ENCODE results near the gene ZNF609.
A peak's percentile ranks its signal among the peaks of the same experiment; 100 is the strongest.

The ZNF609 gene

DNA sequence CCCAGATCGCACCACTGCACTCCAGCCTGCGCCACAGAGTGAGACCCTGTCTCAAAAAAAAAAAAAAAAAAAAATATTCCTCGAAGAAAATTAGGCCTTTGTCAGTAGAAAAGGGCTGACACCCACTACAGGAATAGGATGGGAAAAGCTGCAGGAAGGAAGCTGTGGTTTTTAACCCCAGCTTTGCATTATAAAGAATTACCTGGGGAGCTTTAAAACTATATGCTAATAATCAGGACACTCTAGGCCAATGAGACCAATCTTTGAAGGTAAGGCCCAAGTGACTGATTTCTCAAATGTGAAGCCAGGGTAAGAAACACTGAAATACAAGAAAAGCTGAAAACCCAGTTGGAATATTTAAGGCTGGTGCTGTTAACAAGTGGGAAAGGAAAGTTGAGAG is 240.7 kb downstream of the ZNF609 start:
- no peak for DNase-seq

DNA sequence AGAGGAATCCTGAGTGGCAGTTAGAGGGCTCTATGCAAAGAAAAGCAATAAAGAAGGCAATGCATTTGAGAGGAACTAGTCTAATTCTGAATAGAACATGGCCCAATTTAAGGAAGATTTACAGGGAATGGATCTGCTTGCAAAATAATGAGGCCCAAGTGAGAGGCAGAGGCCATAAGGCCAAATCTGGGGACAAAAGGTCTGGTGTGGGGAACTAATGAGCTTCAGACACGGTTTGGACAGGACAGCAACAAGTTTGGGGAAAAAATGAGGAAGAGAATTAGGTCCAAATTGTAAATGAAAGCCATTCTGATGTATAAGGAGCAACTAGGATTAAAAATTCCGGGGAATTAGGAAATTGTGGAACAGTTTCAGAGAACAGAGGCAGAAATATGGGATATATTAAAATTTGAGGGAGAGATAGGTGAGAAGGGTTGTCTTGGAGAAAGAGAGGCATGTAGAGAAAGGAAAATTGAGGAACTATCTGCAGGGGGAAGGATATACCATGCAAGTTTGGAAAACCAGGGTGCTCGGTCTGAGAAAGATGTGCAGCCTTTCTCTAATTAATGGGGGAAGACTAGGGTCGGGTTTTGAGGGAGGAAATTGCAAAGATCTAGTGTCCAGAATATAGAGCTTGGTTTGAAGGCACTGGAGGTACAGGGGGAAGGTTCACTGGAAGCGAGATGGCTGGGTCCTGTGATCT is 241.3 kb downstream of the ZNF609 start:
- no peak for DNase-seq

DNA sequence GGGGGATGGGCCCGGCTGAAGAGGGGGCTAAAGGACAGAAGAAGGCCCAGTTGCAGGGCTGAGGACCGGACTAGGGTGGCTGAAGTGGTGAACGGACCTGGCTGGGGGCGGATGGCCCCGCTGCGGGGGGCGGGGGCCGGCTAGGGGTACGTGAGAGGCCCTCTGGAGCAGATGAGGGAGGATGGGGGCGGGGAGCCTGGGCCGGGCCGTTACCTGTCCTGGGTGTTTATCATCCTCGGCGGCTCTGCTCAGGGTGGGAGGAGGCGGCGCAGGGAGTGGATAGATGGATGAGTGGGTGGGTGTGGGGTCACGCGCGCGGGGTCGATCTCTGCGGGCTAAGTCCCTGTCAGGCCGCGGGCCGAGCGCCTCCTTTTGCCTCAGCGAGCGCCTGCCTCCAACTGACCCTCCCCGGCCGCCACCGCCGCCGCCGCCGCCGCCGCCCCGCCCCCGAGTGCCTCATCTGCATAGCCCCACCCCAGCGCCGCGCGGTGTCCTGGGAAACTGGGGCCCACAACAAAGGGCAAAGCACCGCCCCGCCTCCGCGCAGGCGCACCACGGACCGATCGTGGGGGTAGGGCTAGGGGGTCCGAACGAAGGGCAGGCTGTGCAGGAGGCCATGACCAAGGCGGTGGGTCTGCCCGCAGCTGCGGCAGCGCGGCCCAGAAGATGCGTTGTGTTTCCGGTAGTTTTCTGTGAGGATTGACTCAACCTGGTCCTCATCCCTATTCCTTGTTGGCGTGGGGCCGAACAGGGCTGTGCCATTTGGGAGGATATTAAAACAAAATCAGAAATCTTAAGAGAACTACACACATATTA is 242.6 kb downstream of the ZNF609 start:
- peak; percentile 79 to 92 (median 92) for DNase-seq

DNA sequence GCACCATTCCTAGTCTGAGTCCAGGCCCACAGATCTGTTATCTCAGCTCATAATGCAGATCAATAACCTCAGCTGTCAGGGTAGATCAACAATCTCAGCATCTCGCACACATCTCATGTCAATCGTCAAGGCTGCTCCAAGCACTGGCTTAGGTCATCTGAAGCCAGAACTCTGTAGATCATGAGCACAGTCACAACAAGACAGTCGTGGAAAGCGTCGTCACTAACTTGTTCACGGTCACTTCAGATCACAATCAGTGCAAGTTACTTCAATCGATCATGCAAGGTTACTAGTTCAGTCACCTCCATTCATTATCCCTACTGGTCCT is 243.2 kb downstream of the ZNF609 start:
- DNase-seq: no peak

DNA sequence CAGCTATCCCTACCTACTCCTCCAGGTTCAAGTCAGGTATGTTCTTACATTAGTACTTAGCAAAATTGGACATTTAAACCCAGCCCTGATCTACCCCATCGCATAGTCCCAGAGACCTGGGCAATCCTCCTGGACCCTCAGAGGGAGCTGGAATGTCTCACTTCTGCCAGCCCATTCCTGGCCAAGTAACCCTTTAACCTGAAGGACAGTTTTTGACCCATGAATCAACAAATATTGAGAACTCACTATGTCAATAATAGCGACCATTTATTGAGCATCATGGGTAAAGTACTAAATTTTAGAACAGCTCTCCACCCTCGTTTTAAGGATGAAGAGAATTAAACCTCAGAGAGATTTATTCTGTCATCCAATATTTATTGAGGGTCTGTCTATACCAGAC is 244.6 kb downstream of the ZNF609 start:
- no peak for DNase-seq

DNA sequence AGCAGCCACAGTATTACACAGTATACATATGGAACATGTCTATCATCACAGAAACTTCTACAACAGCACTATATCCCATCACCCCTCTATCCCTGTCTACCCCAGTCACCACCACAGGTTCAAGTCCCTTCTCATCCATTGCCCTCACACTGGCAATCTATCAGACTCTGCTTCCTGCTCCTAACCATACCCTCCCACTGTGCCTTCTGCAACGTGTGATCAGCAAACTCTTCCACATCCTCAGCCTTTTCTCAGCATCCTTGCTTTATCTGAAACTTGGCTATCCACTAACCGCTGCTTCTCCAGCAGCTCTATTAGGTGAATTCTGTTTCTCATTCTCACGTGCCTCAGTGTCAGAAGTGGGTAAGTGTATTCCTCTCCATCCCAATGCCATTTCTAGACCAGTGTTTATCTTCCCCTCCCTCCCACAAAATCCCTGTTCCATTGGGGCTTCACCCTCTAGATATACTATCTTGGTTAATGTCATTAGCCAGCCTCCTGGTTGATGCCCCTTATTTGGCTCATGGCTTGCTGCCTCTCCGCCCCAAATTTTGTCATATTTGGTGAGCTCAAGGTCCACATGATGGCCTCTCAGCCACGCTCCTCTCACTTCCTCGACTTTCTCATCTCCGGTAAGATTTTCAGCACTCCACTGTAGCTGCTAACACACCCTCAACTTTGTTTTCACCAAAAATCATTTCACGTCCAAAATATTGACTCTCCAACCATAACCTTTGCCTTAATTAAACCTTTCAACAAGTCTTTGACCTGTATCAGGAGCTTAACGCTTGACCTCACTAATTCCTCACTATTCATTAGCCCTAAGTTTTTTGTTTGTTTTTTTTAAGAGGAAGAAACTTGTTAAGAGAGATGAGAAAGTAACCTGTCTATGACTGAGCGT is 245.9 kb downstream of the ZNF609 start:
- DNase-seq: no peak

DNA sequence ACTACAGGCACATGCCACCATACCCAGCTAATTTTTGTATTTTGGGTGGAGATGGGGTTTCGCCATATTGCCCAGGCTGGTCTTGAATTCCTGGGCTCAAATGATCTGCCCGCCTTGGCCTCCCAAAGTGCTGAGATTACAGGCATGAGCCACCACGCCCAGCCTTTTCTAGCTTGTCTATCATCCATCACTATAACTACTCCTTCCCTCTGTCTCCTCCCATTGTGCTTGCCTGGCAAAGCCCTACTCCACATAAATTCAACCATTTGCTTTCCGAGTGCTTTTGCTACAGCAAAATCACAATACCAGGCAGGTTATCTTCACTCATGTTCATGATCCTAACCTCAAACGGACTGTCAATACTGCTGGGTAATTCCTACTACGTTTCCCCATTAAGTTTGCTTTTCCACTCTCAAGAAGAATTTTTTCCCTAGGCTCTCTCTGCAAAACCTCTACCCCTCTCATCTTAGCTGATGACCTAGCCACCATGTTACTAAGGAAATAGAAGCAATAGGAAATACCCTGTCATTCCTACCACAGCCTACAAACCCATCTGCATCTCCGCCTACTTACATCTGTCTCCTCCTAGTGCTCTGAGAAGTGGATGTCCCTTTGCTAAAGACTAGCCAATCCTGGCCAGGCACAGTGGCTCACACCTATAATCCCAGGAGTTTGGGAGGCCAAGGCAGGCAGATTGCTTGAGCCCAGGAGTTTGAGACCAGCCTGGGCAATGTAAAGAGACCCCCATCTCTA is 250.5 kb downstream of the ZNF609 start:
- DNase-seq: no peak

DNA sequence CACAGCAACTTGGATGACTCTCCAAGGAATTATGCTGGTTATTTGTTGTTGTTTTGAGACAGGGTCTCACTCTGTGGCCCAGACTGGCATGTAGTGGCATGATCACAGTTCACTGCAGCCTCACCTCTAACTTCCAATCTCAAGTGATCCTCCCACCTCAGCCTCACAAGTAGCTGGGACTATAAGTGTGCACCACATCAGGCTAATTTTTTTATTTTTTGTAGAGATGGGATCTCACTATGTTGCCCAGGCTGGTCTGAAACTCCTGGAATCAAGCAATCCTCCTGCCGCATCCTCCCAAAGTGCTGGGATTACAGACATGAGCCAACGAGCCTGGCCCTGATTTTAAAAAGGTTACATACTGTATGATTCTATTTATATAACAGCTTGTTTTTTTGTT is 252.0 kb downstream of the ZNF609 start:
- DNase-seq: no peak

DNA sequence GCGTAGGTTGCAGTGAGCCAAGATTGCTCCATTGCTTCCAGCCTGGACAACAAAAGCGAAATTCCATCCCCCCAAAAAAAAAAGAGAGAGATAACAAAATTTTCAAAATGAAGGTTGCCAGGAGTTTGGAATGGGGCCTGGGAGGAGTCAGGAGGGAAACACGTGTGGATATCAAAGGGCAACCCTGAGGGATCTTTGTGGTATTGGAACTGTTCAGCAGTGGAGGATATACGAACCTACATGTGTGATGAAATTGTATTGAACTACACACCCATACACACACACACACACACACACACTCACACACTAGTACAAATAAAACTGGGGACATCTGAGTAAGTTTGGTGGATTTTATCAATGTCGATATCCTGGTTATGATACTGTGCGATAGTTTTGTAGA is 253.2 kb downstream of the ZNF609 start:
- DNase-seq: no peak

DNA sequence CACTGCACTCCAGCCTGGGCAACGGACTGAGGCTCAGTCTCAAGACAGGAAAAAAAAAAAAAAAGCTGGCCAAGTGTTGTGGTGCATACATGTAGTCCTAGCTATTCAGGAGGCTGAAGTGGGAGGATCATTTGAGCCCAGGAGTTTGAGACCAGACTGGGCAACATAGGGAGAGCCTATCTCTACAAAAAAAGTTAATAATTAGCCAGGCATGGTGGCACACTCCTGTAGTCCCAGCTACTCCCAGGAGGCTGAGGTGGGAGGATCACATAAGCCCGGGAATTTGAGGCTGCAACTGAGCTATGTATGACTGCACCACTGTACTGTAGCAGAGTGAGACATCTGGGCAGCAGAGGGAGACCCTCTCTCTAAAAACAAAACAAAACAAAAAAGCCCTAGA is 256.1 kb downstream of the ZNF609 start:
- no peak for DNase-seq

DNA sequence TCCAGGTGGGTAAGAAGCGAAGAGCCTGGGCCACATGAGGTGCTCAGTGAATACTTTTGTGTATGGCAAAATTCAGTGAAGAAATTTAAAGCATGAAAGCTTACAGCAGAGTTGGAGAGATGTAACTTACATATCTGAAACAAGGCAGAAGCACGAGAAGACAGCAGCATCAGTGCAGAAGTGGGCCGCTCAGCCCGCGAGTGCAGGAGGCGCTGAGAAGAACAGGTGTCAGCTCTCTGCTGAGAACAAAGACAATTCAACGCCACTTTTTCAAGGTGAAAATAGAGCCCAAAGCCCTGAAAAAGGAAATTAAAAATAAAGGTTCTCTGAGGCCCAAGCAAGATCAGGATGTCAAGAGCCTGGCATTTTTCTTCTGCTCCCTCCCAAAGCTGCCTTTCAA is 256.8 kb downstream of the ZNF609 start:
- DNase-seq: peak in 1 of 6 experiments; percentile 45

DNA sequence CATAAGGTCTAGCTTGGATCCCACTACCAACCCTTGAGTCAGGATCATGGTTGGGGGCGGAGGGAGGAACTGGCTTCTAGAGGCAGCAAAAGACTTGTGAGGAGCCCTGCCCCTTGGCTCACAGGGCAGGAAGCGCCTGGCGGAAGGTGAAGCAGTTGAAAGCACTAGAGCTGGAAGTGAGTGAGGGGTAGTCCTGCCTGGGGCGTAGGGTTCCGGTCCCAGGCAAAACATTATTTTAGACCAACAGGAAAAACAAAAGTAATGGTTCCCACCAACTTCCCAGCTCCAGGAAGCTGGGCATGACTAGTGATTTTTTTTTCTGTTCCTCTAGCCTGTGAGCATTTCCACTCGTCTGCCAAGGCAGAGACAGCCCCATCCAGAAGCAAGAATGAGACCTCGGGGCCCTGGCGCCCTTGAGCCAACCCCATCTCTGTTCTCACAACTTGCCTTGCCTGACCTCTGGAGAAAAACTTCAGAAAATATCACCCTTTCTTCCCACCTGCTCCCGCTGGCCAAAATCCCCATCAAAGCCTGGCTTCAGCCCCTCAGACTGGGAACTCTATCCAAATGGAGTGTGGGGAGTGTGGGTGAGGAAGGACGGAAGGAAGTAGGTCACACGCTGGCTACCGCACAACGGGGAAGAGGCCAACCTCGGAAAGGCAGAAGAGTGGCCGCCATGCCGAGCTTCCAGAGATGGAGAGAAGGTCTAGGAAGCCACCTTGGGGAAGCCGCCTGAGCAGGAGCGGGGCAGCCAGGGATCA is 257.5 kb downstream of the ZNF609 start:
- peak in 4 of 6 experiments; percentile 2 to 62 (median 8) for DNase-seq

DNA sequence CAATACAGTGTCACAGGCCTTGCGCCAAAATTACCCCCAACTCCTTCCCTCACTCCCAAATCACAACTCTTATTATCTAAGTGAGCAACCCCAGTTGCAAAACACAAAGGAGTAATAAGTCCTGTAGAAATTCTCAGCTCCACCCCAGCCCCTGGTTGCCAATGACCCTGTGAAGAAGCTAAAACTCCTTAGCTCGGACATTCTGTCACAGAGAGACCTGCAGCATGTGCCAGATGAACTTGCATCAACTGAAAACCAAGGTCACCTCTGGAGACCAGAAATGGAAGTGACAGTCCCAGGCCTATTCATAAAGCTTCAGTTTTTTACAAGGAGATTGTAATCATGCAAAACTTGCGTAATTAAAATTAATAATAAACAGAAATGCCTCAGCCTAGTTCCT is 259.8 kb downstream of the ZNF609 start:
- no peak for DNase-seq

DNA sequence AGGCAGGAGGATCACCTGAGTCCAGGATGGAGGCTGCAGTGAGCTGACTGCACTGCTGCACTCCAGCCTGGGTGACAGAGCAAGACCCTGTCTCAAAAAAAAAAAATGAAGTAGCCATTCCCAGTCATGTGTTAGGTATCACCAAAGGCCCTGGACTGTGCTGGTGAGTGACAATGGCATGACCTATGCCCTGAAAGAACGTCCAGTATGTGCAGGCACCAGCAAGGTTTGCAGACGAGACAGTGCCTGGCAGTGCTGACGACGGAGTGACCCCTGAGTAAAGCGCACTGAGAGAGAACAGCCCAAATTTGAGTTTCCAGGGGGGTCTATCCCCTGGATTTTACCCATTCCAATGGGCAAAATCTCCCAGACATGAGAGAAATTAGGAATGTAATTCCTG is 269.8 kb downstream of the ZNF609 start:
- DNase-seq: no peak

DNA sequence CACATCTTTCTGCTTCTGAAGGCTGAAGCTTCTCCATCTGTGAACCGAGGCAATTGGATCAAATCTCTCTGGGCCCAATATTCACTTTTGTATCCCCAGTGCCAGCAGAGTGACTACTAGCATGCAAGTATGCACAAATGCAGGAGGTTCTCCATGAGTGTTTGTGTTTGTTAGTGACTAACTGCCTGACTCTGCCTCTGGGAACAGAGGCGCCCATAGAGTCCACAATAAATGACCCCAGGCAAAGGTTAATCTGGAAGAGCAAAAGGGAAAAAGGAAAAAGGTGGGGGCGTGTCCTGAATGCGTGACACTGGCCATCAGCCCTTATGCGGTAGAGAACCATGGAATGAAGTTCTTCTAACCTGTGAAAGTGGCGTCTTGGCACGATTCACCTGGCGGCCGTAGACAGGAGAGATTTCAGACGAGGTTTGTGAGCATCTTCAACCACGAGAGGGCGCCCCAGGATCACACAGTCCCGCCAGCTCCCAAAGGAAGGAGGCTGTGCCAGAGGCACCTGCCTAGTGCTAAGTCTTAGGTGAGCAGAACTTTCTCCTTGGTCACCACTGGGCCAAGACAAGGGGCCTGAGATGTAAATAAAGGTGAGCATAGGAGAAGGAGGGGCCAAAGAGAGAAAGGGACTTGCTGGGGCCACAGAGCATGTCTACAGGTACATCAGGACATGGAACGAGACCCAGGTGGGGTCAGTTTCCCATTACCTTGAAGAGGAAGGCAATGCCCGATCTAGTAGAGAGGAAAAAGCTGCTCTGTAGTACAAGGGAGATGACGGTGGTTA is 270.8 kb downstream of the ZNF609 start:
- peak; percentile 61 to 87 (median 79) for DNase-seq

DNA sequence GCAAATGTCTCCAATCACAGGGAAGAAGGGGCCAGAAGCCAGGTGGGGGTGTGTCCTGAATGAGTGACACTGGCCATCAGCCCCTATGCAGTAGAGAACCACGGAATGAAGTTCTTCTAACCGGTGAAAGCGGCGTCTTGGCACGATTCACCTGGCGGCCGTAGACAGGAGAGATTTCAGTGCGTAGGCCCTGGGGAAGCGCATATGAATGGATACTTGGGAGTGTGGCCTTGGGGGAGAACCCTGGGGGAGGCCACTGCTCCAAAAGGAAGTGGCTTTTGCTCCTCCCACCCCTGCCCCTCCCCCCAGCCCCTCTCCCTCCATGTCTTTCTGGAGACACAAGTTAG is 271.4 kb downstream of the ZNF609 start:
- no peak for DNase-seq

DNA sequence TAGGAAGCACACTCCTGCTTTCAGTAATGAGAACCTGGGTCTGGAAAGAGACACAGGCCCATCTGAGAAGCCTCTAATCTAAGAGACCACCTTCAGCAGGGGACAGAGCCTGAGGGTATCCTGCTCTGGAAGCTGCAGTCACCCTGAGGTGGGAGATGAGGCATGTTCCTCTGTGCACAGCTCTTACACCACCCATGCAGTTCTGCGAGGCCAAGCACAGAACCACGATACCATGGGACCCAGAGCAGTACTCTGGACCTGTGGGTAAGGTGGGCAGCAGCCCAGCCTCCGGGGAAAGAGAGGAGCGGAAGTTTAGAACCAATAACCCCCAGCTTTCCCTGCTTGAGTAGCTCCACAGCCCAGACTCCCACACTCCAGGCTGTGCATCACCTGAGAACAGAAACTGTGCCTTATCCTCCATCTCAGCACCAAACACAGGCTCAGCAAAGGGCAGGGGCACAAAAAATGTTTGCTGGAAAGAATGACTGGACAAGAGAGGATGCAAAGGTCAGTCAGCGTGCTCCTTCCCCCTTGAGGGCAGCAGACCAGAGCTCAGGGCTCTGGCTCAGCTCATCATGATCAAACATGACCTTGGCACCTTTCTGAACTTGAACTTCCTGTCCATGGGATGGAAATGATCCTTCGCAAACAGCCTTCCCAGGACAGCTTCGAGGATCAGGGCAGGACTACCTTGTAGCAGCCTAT is 271.9 kb downstream of the ZNF609 start:
- DNase-seq: no peak

Measured in stimulated activated naive CD4-positive, alpha-beta T cell (primary cell).